ENCODE measurements around the gene UBASH3B.

GRCh38 chr11:122661182-122661945, 5.8 kb downstream of the UBASH3B start:
- no peak for TF ChIP-seq CTCF (IDR thresholded peaks at IDR 0.05; ENCODE audit: low read depth, low read length)
- no peak for TF ChIP-seq POLR2A (IDR thresholded peaks at IDR 0.05; ENCODE audit: extremely low read depth, insufficient read length)
- no peak for TF ChIP-seq MYC (IDR thresholded peaks at IDR 0.05; ENCODE audit: low read depth, low read length)
